Measurements from ENCODE around the gene AMDHD2. TPM values are rescaled to one million over a fixed set of nuclear protein-coding genes. Genes with fewer than 3 reads are reported as not detected.
A peak's percentile ranks its signal among the peaks of the same experiment; 100 is the strongest.

AMDHD2 gene
- polyA plus RNA-seq, 4 donors, result 26.7 to 120 (median 36.0) TPM

DNA sequence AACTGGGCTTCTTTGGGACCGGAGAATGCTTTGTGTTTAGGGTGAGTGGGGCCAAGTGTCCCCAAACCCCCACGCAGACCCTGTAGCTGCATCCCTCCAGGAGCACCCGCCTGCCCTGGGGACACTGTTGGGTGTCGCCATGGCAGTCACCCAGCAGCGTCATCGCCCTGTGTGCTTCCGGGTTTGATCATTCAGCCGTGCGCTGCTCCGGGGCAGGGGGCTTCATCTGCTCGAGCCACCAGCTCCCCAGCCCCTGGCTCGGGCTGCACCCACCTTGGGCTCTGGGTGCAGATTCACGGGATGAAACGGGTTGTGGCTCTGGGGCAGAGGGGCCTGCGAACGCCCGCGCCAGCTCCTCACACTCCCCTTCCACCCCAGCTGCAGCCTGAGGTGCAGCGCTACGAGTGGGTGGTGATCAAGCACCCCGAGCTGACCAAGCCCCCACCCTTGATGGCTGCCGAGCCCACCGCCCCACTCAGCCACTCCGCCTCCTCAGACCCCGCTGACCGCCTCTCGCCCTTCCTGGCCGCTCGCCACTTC is 20.2 kb upstream of the AMDHD2 start:
- Histone ChIP-seq H3K27ac (ENCODE audit: low read depth in 1 of 3, low read length in 2 of 3) (no peak overlapping the region), H3K4me1 (ENCODE audit: control insufficient read depth in 3 of 3, insufficient read depth in 2 of 3, low read depth in 1 of 3, low read length in 2 of 3) (peaks cover 0 to 21% (median 0%) of the 10 kb centered on the region in 3 donors), H3K4me3 (ENCODE audit: low read depth in 1 of 3, low read length in 3 of 3) (no peak overlapping the region), H3K9me3 (ENCODE audit: control insufficient read depth in 2 of 2, insufficient read depth in 1 of 2, low read depth in 1 of 2, low read length in 1 of 2) (no peaks in the 10 kb centered on the region), H3K27me3 (ENCODE audit: control insufficient read depth in 3 of 3, insufficient read depth in 3 of 3, low read length in 3 of 3) (no peaks in the 10 kb centered on the region), H3K36me3 (ENCODE audit: control insufficient read depth in 3 of 3, insufficient read depth in 2 of 3, low read depth in 1 of 3, low read length in 3 of 3) (peaks cover 0 to 65% (median 3%) of the 10 kb centered on the region in 3 donors)
- 93 to 96% (median 94%) methylated on average over 28 to 29 of the region's 29 CpGs for WGBS, 3 donors
- DNase-seq (no peak), FAIRE-seq (no peak)

DNA sequence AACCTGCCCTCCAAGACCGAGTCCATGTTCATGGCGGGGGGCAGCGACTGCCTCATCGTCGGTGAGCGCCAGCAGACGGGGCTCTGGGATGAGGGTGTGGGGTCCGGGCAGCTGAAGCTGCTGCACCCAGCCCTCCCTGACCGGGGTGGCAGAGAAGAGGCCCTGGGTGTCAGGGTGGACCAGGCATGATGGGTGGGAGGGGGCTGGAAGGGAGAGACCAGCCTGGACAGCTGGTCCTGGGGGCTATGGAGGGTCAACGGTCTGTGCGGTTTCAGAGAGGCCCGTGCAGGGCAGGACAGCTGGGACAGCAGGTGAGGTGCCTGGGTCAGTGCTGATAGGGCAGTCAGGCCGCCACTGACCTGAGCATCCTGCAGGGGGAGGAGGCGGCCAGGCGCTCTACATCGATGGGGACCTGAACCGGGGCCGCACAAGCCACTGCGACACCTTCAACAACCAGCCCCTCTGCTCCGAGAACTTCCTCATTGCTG is 19.7 kb upstream of the AMDHD2 start:
- no peak overlapping the region for H3K4me3 ChIP-seq (ENCODE audit: low read depth in 1 of 3, low read length in 3 of 3)
- no peak overlapping the region for H3K27ac ChIP-seq (ENCODE audit: low read depth in 1 of 3, low read length in 2 of 3)
- 86 to 93% (median 90%) methylated on average over 19 to 20 of the region's 20 CpGs for WGBS, 3 donors
- H3K27me3 ChIP-seq (ENCODE audit: control insufficient read depth in 3 of 3, insufficient read depth in 3 of 3, low read length in 3 of 3), result no peaks in the 10 kb centered on the region
- H3K36me3 ChIP-seq (ENCODE audit: control insufficient read depth in 3 of 3, insufficient read depth in 2 of 3, low read depth in 1 of 3, low read length in 3 of 3), result peaks cover 0 to 65% (median 3%) of the 10 kb centered on the region in 3 donors
- peaks cover 0 to 21% (median 0%) of the 10 kb centered on the region in 3 donors for H3K4me1 ChIP-seq (ENCODE audit: control insufficient read depth in 3 of 3, insufficient read depth in 2 of 3, low read depth in 1 of 3, low read length in 2 of 3)
- DNase-seq (no peak), FAIRE-seq (no peak)
- no peaks in the 10 kb centered on the region for H3K9me3 ChIP-seq (ENCODE audit: control insufficient read depth in 2 of 2, insufficient read depth in 1 of 2, low read depth in 1 of 2, low read length in 1 of 2)

DNA sequence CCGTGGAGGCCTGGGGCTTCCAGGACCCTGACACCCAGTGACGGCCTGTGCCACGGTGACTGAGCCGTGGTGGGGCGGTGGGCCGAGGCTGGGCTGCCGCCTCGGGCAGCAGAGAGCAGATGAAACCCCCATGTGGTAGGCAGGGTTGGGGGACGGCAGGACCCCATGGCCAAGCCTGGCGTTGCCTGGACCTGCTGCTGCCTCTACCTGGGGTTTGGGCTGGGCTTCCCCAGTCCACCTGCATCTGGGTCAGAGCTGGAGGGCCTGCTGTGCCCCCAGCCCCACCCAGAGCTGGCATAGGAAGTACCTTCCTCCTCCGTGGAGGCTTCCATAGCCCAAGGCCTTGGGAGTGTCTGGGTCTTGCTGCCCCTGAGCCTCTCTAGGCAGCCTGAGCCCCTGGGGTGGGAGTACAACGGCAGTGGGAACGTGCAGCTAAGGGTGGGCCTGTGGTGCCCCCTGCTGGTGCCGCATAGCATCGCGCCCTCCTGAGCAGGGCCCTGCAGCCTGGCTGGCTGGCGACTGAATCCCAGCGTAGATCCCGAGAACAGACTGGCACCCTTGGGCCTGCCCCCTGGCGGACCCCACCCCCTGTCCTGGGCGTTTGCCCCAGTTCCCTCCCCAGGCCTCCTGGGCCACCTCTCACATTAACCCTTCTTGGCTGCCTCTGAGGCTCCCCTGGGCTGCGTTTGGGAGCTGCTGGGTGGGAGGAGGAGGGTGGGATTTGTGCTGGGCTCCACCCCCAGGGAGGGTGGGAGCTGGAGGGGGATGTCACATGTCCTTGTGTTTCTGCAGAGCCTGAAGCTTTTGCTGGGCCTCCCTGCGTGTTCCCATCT is 19.0 kb upstream of the AMDHD2 start:
- 38 to 42% (median 40%) methylated on average over 21 to 23 of the region's 23 CpGs for WGBS, 3 donors
- H3K4me1 ChIP-seq (ENCODE audit: control insufficient read depth in 3 of 3, insufficient read depth in 2 of 3, low read depth in 1 of 3, low read length in 2 of 3), result peaks cover 0 to 21% (median 0%) of the 10 kb centered on the region in 3 donors
- FAIRE-seq (no peak), DNase-seq (peak; percentile 64 to 92)
- no peak overlapping the region for H3K27ac ChIP-seq (ENCODE audit: low read depth in 1 of 3, low read length in 2 of 3)
- no peaks in the 10 kb centered on the region for H3K27me3 ChIP-seq (ENCODE audit: control insufficient read depth in 3 of 3, insufficient read depth in 3 of 3, low read length in 3 of 3)
- peaks cover 0 to 61% (median 3%) of the 10 kb centered on the region in 3 donors for H3K36me3 ChIP-seq (ENCODE audit: control insufficient read depth in 3 of 3, insufficient read depth in 2 of 3, low read depth in 1 of 3, low read length in 3 of 3)
- peak overlapping the region in 1 of 3 donors; percentile 20 for H3K4me3 ChIP-seq (ENCODE audit: low read depth in 1 of 3, low read length in 3 of 3)
- no peaks in the 10 kb centered on the region for H3K9me3 ChIP-seq (ENCODE audit: control insufficient read depth in 2 of 2, insufficient read depth in 1 of 2, low read depth in 1 of 2, low read length in 1 of 2)

DNA sequence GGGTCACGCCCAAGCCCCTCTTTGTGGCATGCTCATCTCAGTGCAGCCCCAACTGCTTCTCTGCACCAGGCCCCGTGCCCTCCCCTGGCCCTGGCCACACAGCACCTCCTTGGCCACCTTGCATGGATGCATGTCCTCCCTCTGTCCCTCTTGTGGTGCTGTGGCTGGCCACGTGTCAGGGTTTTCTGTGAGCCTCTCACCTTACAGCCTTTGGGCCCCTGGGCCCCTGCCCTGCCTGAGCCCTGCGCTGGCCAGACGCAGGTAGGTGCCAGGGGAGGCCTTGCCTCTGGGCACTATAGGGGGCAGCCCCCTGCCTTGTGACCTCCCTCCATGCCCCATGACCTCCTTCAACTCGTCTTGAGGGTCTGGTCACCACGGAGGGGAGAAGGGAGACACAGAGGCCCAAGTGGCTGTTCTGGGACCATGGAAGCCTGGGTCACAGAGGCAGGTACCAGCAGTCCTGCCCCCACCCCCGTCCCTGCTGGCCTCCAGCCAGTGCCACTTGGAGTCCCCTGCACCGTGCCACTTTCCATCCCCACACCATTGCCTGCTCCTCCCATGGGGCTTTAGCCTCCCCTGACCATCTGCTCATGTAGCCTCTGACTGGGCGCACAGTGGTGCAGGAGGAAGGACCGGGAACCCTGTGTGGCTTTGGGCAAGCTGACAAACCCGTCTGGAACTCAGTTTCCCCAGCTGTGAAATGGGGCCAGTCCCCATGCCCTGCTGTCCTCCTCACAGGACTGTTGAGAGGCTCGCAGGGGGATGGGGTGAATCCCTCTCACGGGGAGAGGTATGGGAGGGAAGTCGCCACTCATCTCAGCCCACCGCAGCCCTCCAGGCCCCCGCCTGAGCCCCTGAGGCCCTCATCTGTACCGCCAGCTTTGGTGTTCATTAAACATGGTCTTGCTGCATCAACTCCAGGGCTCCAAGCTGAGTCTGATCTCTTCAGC is 17.9 kb upstream of the AMDHD2 start:
- Histone ChIP-seq H3K27ac (ENCODE audit: low read depth in 1 of 3, low read length in 2 of 3) (peak overlapping the region in 1 of 3 donors; percentile 24), H3K9me3 (ENCODE audit: control insufficient read depth in 2 of 2, insufficient read depth in 1 of 2, low read depth in 1 of 2, low read length in 1 of 2) (no peaks in the 10 kb centered on the region), H3K4me1 (ENCODE audit: control insufficient read depth in 3 of 3, insufficient read depth in 2 of 3, low read depth in 1 of 3, low read length in 2 of 3) (peaks cover 0 to 21% (median 0%) of the 10 kb centered on the region in 3 donors), H3K4me3 (ENCODE audit: low read depth in 1 of 3, low read length in 3 of 3) (no peak overlapping the region), H3K36me3 (ENCODE audit: control insufficient read depth in 3 of 3, insufficient read depth in 2 of 3, low read depth in 1 of 3, low read length in 3 of 3) (peaks cover 0 to 55% (median 0%) of the 10 kb centered on the region in 3 donors), H3K27me3 (ENCODE audit: control insufficient read depth in 3 of 3, insufficient read depth in 3 of 3, low read length in 3 of 3) (no peaks in the 10 kb centered on the region)
- DNase-seq (no peak), FAIRE-seq (no peak)
- 84 to 85% (median 84%) methylated on average over 17 to 18 of the region's 18 CpGs for WGBS, 3 donors

DNA sequence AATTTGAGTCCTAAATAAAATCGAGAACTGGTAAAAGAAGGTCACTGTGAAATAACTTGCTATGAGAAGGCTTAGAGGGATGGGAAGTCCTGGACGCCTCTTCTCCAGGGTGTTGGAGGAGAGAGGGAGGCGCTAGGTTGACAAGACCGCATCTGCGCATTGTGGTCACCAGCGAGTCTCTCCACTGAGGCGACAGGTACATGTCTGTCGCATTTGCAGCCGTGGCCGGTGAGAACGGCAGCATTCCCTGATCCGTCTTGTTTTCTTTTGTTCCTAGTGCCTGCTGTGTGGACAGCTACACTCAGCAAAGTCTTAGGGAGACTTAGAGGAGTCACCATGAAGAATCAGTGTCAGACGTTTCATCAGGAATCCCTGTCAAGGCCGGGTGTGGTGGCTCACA is 14.5 kb upstream of the AMDHD2 start:
- WGBS, 3 donors, result 91 to 92% (median 92%) methylated on average over 14 of the region's 14 CpGs
- peaks cover 0 to 33% (median 0%) of the 10 kb centered on the region in 3 donors for H3K36me3 ChIP-seq (ENCODE audit: control insufficient read depth in 3 of 3, insufficient read depth in 2 of 3, low read depth in 1 of 3, low read length in 3 of 3)

DNA sequence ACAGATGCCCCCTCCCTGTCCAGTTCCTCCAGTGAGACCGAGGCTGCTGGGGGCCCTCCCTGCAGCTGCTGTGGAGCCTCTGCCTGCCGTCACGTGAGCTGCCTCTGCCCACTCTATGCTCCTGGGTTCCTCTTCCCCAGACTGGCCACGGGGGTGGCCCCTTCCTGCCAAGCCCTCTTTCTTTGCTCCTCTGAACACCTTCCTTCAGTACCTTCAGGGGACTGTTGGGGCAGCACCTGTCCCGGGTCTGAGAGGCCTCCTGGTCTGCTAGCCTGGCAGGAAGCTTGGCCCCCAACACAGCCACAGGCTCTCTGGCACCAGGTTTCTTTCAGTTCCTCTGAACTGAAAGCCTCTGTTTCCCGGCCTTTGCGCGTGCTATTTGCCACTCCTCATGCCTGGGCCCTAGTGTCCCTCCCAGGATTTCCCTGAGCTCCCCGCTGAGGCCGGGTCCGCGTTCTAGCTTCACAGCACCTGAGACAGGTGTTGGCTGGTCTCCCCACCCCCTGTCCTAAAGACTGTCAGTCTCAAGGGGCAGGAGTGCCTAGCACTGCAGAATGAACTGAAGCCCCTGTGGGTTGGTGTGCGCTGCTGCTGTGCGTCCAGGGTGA is 13.0 kb upstream of the AMDHD2 start:
- Histone ChIP-seq H3K36me3 (ENCODE audit: control insufficient read depth in 3 of 3, insufficient read depth in 2 of 3, low read depth in 1 of 3, low read length in 3 of 3) (peaks cover 0 to 24% (median 0%) of the 10 kb centered on the region in 3 donors), H3K9me3 (ENCODE audit: control insufficient read depth in 2 of 2, insufficient read depth in 1 of 2, low read depth in 1 of 2, low read length in 1 of 2) (no peaks in the 10 kb centered on the region), H3K4me1 (ENCODE audit: control insufficient read depth in 3 of 3, insufficient read depth in 2 of 3, low read depth in 1 of 3, low read length in 2 of 3) (peaks cover 0 to 22% (median 0%) of the 10 kb centered on the region in 3 donors), H3K4me3 (ENCODE audit: low read depth in 1 of 3, low read length in 3 of 3) (no peak overlapping the region), H3K27me3 (ENCODE audit: control insufficient read depth in 3 of 3, insufficient read depth in 3 of 3, low read length in 3 of 3) (no peaks in the 10 kb centered on the region), H3K27ac (ENCODE audit: low read depth in 1 of 3, low read length in 2 of 3) (peak overlapping the region in 1 of 3 donors; percentile 80)
- WGBS, 3 donors, result 75 to 84% (median 78%) methylated on average over 13 to 14 of the region's 14 CpGs
- DNase-seq (no peak), FAIRE-seq (no peak)

More for the DNA sequence above, 14.5 kb upstream of the AMDHD2 start:
- H3K27me3 ChIP-seq (ENCODE audit: control insufficient read depth in 3 of 3, insufficient read depth in 3 of 3, low read length in 3 of 3), result no peaks in the 10 kb centered on the region
- H3K9me3 ChIP-seq (ENCODE audit: control insufficient read depth in 2 of 2, insufficient read depth in 1 of 2, low read depth in 1 of 2, low read length in 1 of 2), result no peaks in the 10 kb centered on the region
- H3K27ac ChIP-seq (ENCODE audit: low read depth in 1 of 3, low read length in 2 of 3), result no peak overlapping the region
- DNase-seq, result no peak
- peaks cover 0 to 21% (median 0%) of the 10 kb centered on the region in 3 donors for H3K4me1 ChIP-seq (ENCODE audit: control insufficient read depth in 3 of 3, insufficient read depth in 2 of 3, low read depth in 1 of 3, low read length in 2 of 3)
- FAIRE-seq, result no peak
- no peak overlapping the region for H3K4me3 ChIP-seq (ENCODE audit: low read depth in 1 of 3, low read length in 3 of 3)

DNA sequence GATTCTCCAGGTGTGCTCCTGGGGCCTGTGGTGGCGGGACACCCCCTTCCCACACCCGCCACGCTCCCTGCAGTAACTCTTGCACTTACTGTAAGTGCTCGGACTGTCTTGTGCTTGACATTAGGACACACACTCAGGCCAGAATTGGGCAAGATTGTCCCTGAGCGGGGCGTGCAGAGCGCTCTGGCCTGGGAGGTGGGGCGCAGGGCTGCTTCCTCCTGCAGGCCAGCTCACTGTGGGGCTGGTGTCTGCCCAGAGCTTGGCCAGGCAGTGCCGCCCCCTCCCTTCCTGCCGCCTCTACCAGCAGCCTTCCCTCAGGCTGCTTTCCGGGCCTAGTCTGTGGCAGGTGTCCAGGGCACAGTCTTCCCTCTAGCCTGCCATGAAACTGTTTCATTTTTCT is 12.5 kb upstream of the AMDHD2 start:
- Histone ChIP-seq H3K9me3 (ENCODE audit: control insufficient read depth in 2 of 2, insufficient read depth in 1 of 2, low read depth in 1 of 2, low read length in 1 of 2) (no peaks in the 10 kb centered on the region), H3K36me3 (ENCODE audit: control insufficient read depth in 3 of 3, insufficient read depth in 2 of 3, low read depth in 1 of 3, low read length in 3 of 3) (peaks cover 0 to 19% (median 0%) of the 10 kb centered on the region in 3 donors), H3K27ac (ENCODE audit: low read depth in 1 of 3, low read length in 2 of 3) (peak overlapping the region in 1 of 3 donors; percentile 80), H3K27me3 (ENCODE audit: control insufficient read depth in 3 of 3, insufficient read depth in 3 of 3, low read length in 3 of 3) (no peaks in the 10 kb centered on the region), H3K4me1 (ENCODE audit: control insufficient read depth in 3 of 3, insufficient read depth in 2 of 3, low read depth in 1 of 3, low read length in 2 of 3) (peaks cover 0 to 23% (median 0%) of the 10 kb centered on the region in 3 donors), H3K4me3 (ENCODE audit: low read depth in 1 of 3, low read length in 3 of 3) (no peak overlapping the region)
- DNase-seq, result no peak
- 85 to 93% (median 93%) methylated on average over 9 to 11 of the region's 11 CpGs for WGBS, 3 donors
- FAIRE-seq, result no peak
